A549 (cell line): ENCODE data around the gene PDP2. TPM values are rescaled to one million over a fixed set of nuclear protein-coding genes. Genes with fewer than 3 reads are reported as not detected.

Experiments used
- ATAC-seq, 2 experiments: fragments of 200-7000 bp in 1 of 2; fragments of >200 bp in 1 of 2; cut with Nextera tagmentation in 1 of 2; cut with Tn5 transposase in 1 of 2; 3 replicates each; pipeline versions ENCODE4 v1.8.0 to v1.9.1; 2018 to 2020; ENCODE audit warnings: mild to moderate bottlenecking in 1 of 2, moderate library complexity in 1 of 2
- CTCF ChIA-PET: fragments of 300-600 bp; sonication (Branson Sonifier 250); formaldehyde crosslinking; extraction: SDS; loops from one replicate; lab custom pipeline; 2021; ENCODE audit warnings: antibody characterized with exemption, inconsistent platforms; lab: Yijun Ruan, JAX
- POLR2A ChIA-PET: fragments of 350-600 bp; formaldehyde crosslinking; extraction: SDS; loops from one replicate; lab custom pipeline; 2021; ENCODE audit warnings: antibody characterized with exemption, inconsistent platforms; lab: Yijun Ruan, JAX
- DNase-seq, 2 experiments: peaks; one replicate each; pipeline versions ENCODE4 v3.0.0 to v3.0.0-alpha.2; 2011 to 2016; ENCODE audit warnings: low read depth in 1 of 2, low spot score in 1 of 2
- FAIRE-seq: peaks from 2 replicates; lab custom pipeline; 2011; peaks lifted over from hg19 to GRCh38; lab: Jason Lieb, UNC
- H3K27ac ChIP-seq, 2 experiments: fragments of >200 bp; sonication (Bioruptor Twin); formaldehyde crosslinking; 3 replicates each; pipeline ENCODE4 v1.5.1; 2016 to 2017
- H3K4me1 ChIP-seq: fragments of >200 bp; sonication (Bioruptor Twin); formaldehyde crosslinking; 3 replicates; pipeline ENCODE4 v1.6.1; 2016
- H3K4me2 ChIP-seq: fragments of >200 bp; sonication (Bioruptor Twin); formaldehyde crosslinking; 3 replicates; pipeline ENCODE4 v1.6.1; 2016
- H3K4me3 ChIP-seq: fragments of >200 bp; sonication (Bioruptor Twin); formaldehyde crosslinking; 3 replicates; pipeline ENCODE4 v1.5.1; 2016
- H3K9me3 ChIP-seq: fragments of >200 bp; sonication (Bioruptor Twin); formaldehyde crosslinking; 3 replicates; pipeline ENCODE4 v1.6.1; 2016
- ATOH8 ChIP-seq: fragments of 250-450 bp; sonication (Bioruptor Pico); IDR thresholded peaks from 2 replicates; pipeline ENCODE4 v1.5.0; 2020; ENCODE audit warnings: low read depth, mild to moderate bottlenecking, moderate library complexity
- BHLHE40 ChIP-seq: IDR thresholded peaks from 2 replicates; pipeline ENCODE4 v1.6.1; 2012; ENCODE audit warnings: low read depth, low read length, inconsistent platforms
- CBX2 ChIP-seq: fragments of 200-600 bp; sonication (generic); IDR thresholded peaks from 2 replicates; pipeline ENCODE4 v1.6.1; 2016; ENCODE audit warnings: low read depth, mild to moderate bottlenecking, borderline replicate concordance
- CHD2 ChIP-seq: fragments of 150-350 bp; IDR thresholded peaks from 2 replicates; pipeline ENCODE4 v1.6.1; 2014; ENCODE audit warnings: low read length; ENCODE audit not compliant: partially characterized antibody
- CHD4 ChIP-seq: fragments of 200-600 bp; sonication (generic); IDR thresholded peaks from 2 replicates; pipeline ENCODE4 v1.6.1; 2016; ENCODE audit warnings: antibody characterized with exemption, mild to moderate bottlenecking, borderline replicate concordance
- ESRRA ChIP-seq: fragments of 150-350 bp; IDR thresholded peaks from 2 replicates; pipeline ENCODE4 v1.6.1; 2014; ENCODE audit warnings: mild to moderate bottlenecking, low read length, borderline replicate concordance
- FOSL2 ChIP-seq, 2 experiments: fragments of 450-650 bp in 1 of 2; fragments of >200 bp in 1 of 2; sonication (Bioruptor Twin) in 1 of 2; formaldehyde crosslinking; IDR thresholded peaks; 2 replicates each; pipeline versions ENCODE4 v1.5.0 to v1.6.1; 2016 to 2020; ENCODE audit warnings: mild to moderate bottlenecking in 1 of 2, moderate library complexity in 1 of 2
- GATA3 ChIP-seq: IDR thresholded peaks from 2 replicates; pipeline ENCODE4 v1.6.1; 2012; ENCODE audit warnings: borderline replicate concordance
- HEYL ChIP-seq: fragments of 250-450 bp; sonication (Bioruptor Pico); IDR thresholded peaks from 2 replicates; pipeline ENCODE4 v1.8.0; 2021; ENCODE audit warnings: mild to moderate bottlenecking, moderate library complexity
- HMGXB4 ChIP-seq: fragments of 250-450 bp; sonication (Bioruptor Pico); IDR thresholded peaks from 2 replicates; pipeline ENCODE4 v1.5.0; 2021; ENCODE audit warnings: mild to moderate bottlenecking, moderate library complexity, borderline replicate concordance
- HOXA7 ChIP-seq: fragments of 250-450 bp; sonication (Bioruptor Pico); IDR thresholded peaks from 2 replicates; pipeline ENCODE4 v1.5.0; 2020; ENCODE audit warnings: mild to moderate bottlenecking, moderate library complexity
- HOXB13 ChIP-seq: fragments of 250-450 bp; sonication (Bioruptor Pico); IDR thresholded peaks from 2 replicates; pipeline ENCODE4 v1.5.0; 2020; ENCODE audit warnings: low read depth, mild to moderate bottlenecking, moderate library complexity
- HOXB5 ChIP-seq: fragments of 250-450 bp; sonication (Bioruptor Pico); IDR thresholded peaks from 2 replicates; pipeline ENCODE4 v1.5.0; 2020; ENCODE audit warnings: mild to moderate bottlenecking, moderate library complexity
- KDM1A ChIP-seq: fragments of 200-600 bp; sonication (generic); IDR thresholded peaks from 2 replicates; pipeline ENCODE4 v1.6.1; 2016; ENCODE audit warnings: low read depth, mild to moderate bottlenecking
- NR3C1 ChIP-seq: fragments of >200 bp; sonication (Bioruptor Twin); formaldehyde crosslinking; IDR thresholded peaks from 3 replicates; pipeline ENCODE4 v1.6.1; 2017
- RCOR1 ChIP-seq: fragments of 150-350 bp; IDR thresholded peaks from 2 replicates; pipeline ENCODE4 v1.6.1; 2014; ENCODE audit warnings: antibody characterized with exemption, low read length, low read depth
- SREBF2 ChIP-seq: fragments of 450-650 bp; IDR thresholded peaks from 2 replicates; pipeline ENCODE4 v1.6.1; 2014; ENCODE audit warnings: mild to moderate bottlenecking, moderate library complexity
- USF2 ChIP-seq: fragments of 450-650 bp; IDR thresholded peaks from 2 replicates; pipeline ENCODE4 v1.6.1; 2014; ENCODE audit warnings: antibody characterized with exemption
- ZC3H11A ChIP-seq: fragments of 450-650 bp; IDR thresholded peaks from 2 replicates; pipeline ENCODE4 v1.6.1; 2014; ENCODE audit warnings: antibody characterized with exemption, mild to moderate bottlenecking
- ZFP36 ChIP-seq: fragments of 450-650 bp; IDR thresholded peaks from 2 replicates; pipeline ENCODE4 v1.6.1; 2014; ENCODE audit warnings: borderline replicate concordance; ENCODE audit not compliant: partially characterized antibody
- ZSCAN20 ChIP-seq: fragments of 250-450 bp; sonication (Bioruptor Pico); IDR thresholded peaks from 2 replicates; pipeline ENCODE4 v1.8.0; 2022; ENCODE audit warnings: mild to moderate bottlenecking, moderate library complexity
- WGBS: methylation state at CpG from one replicate; pipeline ENCODE4 v1.1.6; 2017; ENCODE audit errors: missing lambda C conversion rate; 5-methylcytosine and 5-hydroxymethylcytosine counted together
- polyA plus RNA-seq, 4 experiments: library from polyadenylated mRNA; depleted of rRNA in 3 of 4; stranded (reverse); fragments of >200 nt; fragmentation: RNase III in 1 of 4; extraction: RNeasy Plus Mini Kit Qiagen cat#74134 plus additional on column Dnase treatment in 1 of 4; gene quantifications; 2 replicates in 3 of 4; 3 replicates in 1 of 4; pipeline ENCODE4 v1.2.3, GENCODE V29; 2011 to 2017
- TF ChIP-seq, protein P1 (sequence below): IDR thresholded peaks from 2 replicates; pipeline ENCODE4 v1.6.1; 2012; ENCODE audit warnings: low read depth, borderline replicate concordance
- TF ChIP-seq, protein P2 (sequence below): IDR thresholded peaks from 2 replicates; pipeline ENCODE4 v1.6.1; 2012

Gene PDP2
- polyA plus RNA-seq, 2 of the 4 experiments (the other 2 are of a cell fraction), result 10.0 to 10.5 TPM

- 25% methylated on average over 3 of the region's 3 CpGs for WGBS
- TF ChIP-seq KDM1A (no peak), HOXB5 (CRISPR knock-in tag) (no peak), SREBF2 (no peak)
- TF ChIP-seq, protein P1, sequence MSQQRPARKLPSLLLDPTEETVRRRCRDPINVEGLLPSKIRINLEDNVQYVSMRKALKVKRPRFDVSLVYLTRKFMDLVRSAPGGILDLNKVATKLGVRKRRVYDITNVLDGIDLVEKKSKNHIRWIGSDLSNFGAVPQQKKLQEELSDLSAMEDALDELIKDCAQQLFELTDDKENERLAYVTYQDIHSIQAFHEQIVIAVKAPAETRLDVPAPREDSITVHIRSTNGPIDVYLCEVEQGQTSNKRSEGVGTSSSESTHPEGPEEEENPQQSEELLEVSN, result no peak
- no peak overlapping the region for H3K27ac ChIP-seq
- no peak overlapping the region for H3K4me2 ChIP-seq
- ATAC-seq, result no peak
- no peak overlapping the region for H3K4me3 ChIP-seq
- DNase-seq, result no peak
- peaks cover 3% of the 10 kb centered on the region; the same call in 1 of the 3 replicates for H3K4me1 ChIP-seq
- no peaks in the 10 kb centered on the region for H3K9me3 ChIP-seq
- no peak for FAIRE-seq
- ChIA-PET CTCF (interaction anchor here (0.8 to 4.8 kb wide), 4 partner anchors 10 to 32 kb away, joined by 3 to 41 read pairs (median 4); partner anchors contain the start of gene NAE1), POLR2A (no interaction called here)
Measured at GRCh38 chr16:66840883-66841282, 39.4 kb upstream of the PDP2 start.

DNA sequence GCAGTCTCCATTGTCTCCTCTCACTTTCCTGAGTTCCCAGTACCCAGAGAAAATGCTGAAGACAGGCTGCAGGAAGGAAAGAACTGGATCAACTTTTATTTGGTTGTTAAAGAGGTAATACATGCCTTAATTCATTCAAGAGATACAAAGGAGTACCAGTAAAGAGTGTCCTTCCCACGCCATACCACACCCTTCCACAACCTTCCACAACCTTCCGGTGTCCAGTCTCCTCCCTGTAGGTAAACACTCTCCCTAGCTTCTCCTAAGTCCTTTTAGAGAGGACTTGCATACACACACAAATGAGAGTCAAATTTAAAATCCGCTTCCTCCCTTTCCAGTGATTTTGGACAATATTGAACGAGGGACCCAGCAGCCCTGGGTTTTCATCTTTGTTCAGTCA is 38.9 kb upstream of the PDP2 start:
- TF ChIP-seq HMGXB4 (CRISPR knock-in tag), result no peak
- TF ChIP-seq GATA3, result no peak
- TF ChIP-seq ATOH8 (CRISPR knock-in tag), result no peak
- TF ChIP-seq CHD2, result no peak
- TF ChIP-seq FOSL2 (IDR thresholded peaks at IDR 0.05), result no peak
- TF ChIP-seq FOSL2 (CRISPR knock-in tag; IDR thresholded peaks at IDR 0.05), result no peak
- TF ChIP-seq, all 56 proteins: peak for 0
- H3K4me3 ChIP-seq, result no peak overlapping the region
- DNase-seq (no peak), ATAC-seq (no peak), FAIRE-seq (no peak)
- no peak overlapping the region for H3K27ac ChIP-seq
- CTCF ChIA-PET, result interaction anchor here (0.6 to 4.8 kb wide), 5 partner anchors 10 to 997 kb away, joined by 3 to 41 read pairs (median 5); partner anchors contain the start of gene NAE1
- WGBS, result 66% methylated on average over 4 of the region's 4 CpGs
- no peak overlapping the region for H3K4me2 ChIP-seq
- H3K9me3 ChIP-seq, result no peaks in the 10 kb centered on the region
- H3K4me1 ChIP-seq, result peaks cover 3% of the 10 kb centered on the region; the same call in 1 of the 3 replicates
- POLR2A ChIA-PET, result no interaction called here

DNA sequence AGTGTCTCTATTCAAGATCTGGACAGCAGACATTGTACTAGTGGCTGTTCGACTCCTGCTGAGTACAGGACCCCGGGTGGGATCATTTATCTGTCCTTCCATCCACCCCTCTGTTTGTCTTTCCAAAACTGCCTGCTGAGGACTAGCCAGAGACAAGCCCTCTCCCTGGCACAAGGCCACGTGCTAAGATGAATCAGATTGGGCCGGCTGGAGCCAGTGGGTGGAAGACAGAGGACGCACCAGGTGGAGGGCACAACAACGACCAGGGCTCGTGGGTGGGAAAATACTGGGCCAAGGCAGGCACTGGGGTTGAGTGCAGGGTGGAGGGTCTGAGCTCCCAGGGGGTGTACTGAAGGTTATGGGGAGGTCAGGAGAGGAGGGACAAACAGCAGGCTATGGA is 37.5 kb upstream of the PDP2 start:
- no peak for ATAC-seq
- no peak for DNase-seq
- no peak for FAIRE-seq
- no peaks in the 10 kb centered on the region for H3K9me3 ChIP-seq
- no peak for TF ChIP-seq ESRRA
- no peak for TF ChIP-seq ZC3H11A
- TF ChIP-seq HMGXB4 (CRISPR knock-in tag), result no peak
- no peak for TF ChIP-seq HOXB13 (CRISPR knock-in tag)
- TF ChIP-seq, protein P2, sequence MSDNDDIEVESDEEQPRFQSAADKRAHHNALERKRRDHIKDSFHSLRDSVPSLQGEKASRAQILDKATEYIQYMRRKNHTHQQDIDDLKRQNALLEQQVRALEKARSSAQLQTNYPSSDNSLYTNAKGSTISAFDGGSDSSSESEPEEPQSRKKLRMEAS, result no peak
- TF ChIP-seq ZSCAN20 (CRISPR knock-in tag), result no peak
- no peak for TF ChIP-seq ATOH8 (CRISPR knock-in tag)
- TF ChIP-seq RCOR1, result no peak
- TF ChIP-seq USF2, result no peak
- TF ChIP-seq HEYL (CRISPR knock-in tag), result no peak
- TF ChIP-seq BHLHE40, result no peak
- TF ChIP-seq HOXA7, result no peak
- no peak for TF ChIP-seq NR3C1
- TF ChIP-seq CHD4, result no peak
- no peak for TF ChIP-seq ZFP36
- TF ChIP-seq CBX2, result no peak
- 57% methylated on average over 7 of the region's 7 CpGs for WGBS
- H3K4me3 ChIP-seq, result no peak overlapping the region
- no peak overlapping the region for H3K27ac ChIP-seq
- POLR2A ChIA-PET, result no interaction called here
- CTCF ChIA-PET, result interaction anchor here (0.5 to 4.8 kb wide), 3 partner anchors 12 to 254 kb away, joined by 4 to 41 read pairs (median 21); partner anchors contain the start of gene NAE1
- no peak overlapping the region for H3K4me2 ChIP-seq
- peaks cover 3% of the 10 kb centered on the region; the same call in 1 of the 3 replicates for H3K4me1 ChIP-seq
